HepG2 (cell line): ENCODE measurements around the gene SIRT7.

Source experiments
- AFF4 ChIP-seq: sonication (generic); formaldehyde crosslinking; IDR thresholded peaks from 2 replicates; pipeline ENCODE4 v1.4.0; 2020; ENCODE audit warnings: missing genetic modification reagents
- CREB1 ChIP-seq, 2 experiments: fragments of 450-650 bp in 1 of 2; IDR thresholded peaks; 2 replicates each; pipeline ENCODE4 v1.6.1; 2016 to 2017; ENCODE audit warnings: control low read depth in 1 of 2, mild to moderate bottlenecking in 1 of 2, missing compliant biosample characterization in 1 of 2, missing genetic modification characterization in 1 of 2
- E2F2 ChIP-seq: sonication (generic); formaldehyde crosslinking; IDR thresholded peaks from 2 replicates; pipeline ENCODE4 v1.4.0; 2020; ENCODE audit warnings: missing genetic modification reagents, borderline replicate concordance
- EHMT2 ChIP-seq: fragments of 200-600 bp; sonication (generic); IDR thresholded peaks from 2 replicates; pipeline ENCODE4 v1.7.0; 2017; ENCODE audit warnings: antibody characterized with exemption, low read depth, low read length, borderline replicate concordance
- ELF4 ChIP-seq: sonication (generic); formaldehyde crosslinking; IDR thresholded peaks from 2 replicates; pipeline ENCODE4 v1.5.0; 2020; ENCODE audit warnings: missing genetic modification reagents, mild to moderate bottlenecking, moderate library complexity, borderline replicate concordance
- EP300 ChIP-seq, 3 experiments: sonication (generic) in 1 of 3; formaldehyde crosslinking in 1 of 3; IDR thresholded peaks; 2 replicates each; pipeline versions ENCODE4 v1.5.1 to v1.6.1; 2011 to 2020; ENCODE audit warnings: low read depth in 2 of 3, low read length in 2 of 3, borderline replicate concordance in 1 of 3, improper control_type of control experiment in 1 of 3, mild to moderate bottlenecking in 1 of 3, missing genetic modification reagents in 1 of 3, moderate library complexity in 1 of 3
- JUND ChIP-seq: sonication (generic); formaldehyde crosslinking; IDR thresholded peaks from 2 replicates; pipeline ENCODE4 v1.8.0; 2022; ENCODE audit warnings: mild to moderate bottlenecking, missing genetic modification reagents
- MNT ChIP-seq: fragments of 450-650 bp; IDR thresholded peaks from 2 replicates; pipeline ENCODE4 v1.6.1; 2016
- MXI1 ChIP-seq: IDR thresholded peaks from 3 replicates; pipeline ENCODE4 v1.6.1; 2012; ENCODE audit warnings: low read depth, low read length, inconsistent platforms, borderline replicate concordance
- NFE2L1 ChIP-seq: sonication (generic); formaldehyde crosslinking; IDR thresholded peaks from 2 replicates; pipeline ENCODE4 v1.4.0; 2020; ENCODE audit warnings: missing genetic modification reagents, mild to moderate bottlenecking, borderline replicate concordance
- POLR2AphosphoS5 ChIP-seq: IDR thresholded peaks from 2 replicates; pipeline ENCODE4 v1.6.1; 2012; ENCODE audit warnings: low read depth, low read length
- ZBTB39 ChIP-seq: sonication (generic); formaldehyde crosslinking; IDR thresholded peaks from 2 replicates; pipeline ENCODE4 v1.5.0; 2020; ENCODE audit warnings: missing genetic modification reagents
- ZNF777 ChIP-seq: sonication (generic); formaldehyde crosslinking; IDR thresholded peaks from 2 replicates; pipeline ENCODE4 v1.4.0; 2020; ENCODE audit warnings: missing genetic modification reagents

- TF ChIP-seq NFE2L1 (CRISPR knock-in tag): no peak
- TF ChIP-seq CREB1 (IDR thresholded peaks at IDR 0.05): no peak
- TF ChIP-seq CREB1 (CRISPR knock-in tag; IDR thresholded peaks at IDR 0.05): no peak
- TF ChIP-seq POLR2AphosphoS5: no peak
- no peak for TF ChIP-seq AFF4 (CRISPR knock-in tag)
- TF ChIP-seq MNT: no peak
- no peak for TF ChIP-seq JUND
- no peak for TF ChIP-seq MXI1
- no peak for TF ChIP-seq ZNF777 (CRISPR knock-in tag)
- TF ChIP-seq ELF4 (CRISPR knock-in tag): no peak
- TF ChIP-seq E2F2 (CRISPR knock-in tag): no peak
- no peak for TF ChIP-seq EHMT2
- TF ChIP-seq EP300 (IDR thresholded peaks at IDR 0.05; ENCODE audit: low read depth in 2 of 2, low read length in 2 of 2): no peak
- TF ChIP-seq EP300 (CRISPR knock-in tag; IDR thresholded peaks at IDR 0.05; ENCODE audit: borderline replicate concordance): no peak
- no peak for TF ChIP-seq ZBTB39 (CRISPR knock-in tag)
Measured at GRCh38 chr17:81923302-81924260, 5.6 kb upstream of the SIRT7 start.
